K562 (cell line): ENCODE results near the gene TERB1. TPM values are rescaled to one million over a fixed set of nuclear protein-coding genes. Genes with fewer than 3 reads are reported as not detected.

ENCODE experiments used
- ID3 ChIP-seq, 2 experiments: fragments of 250-450 bp in 1 of 2; fragments of 450-650 bp in 1 of 2; sonication (Bioruptor Pico) in 1 of 2; IDR thresholded peaks; 2 replicates each; pipeline versions ENCODE4 v1.6.1 to v1.8.0; 2016 to 2021; ENCODE audit warnings: mild to moderate bottlenecking in 2 of 2, moderate library complexity in 2 of 2, missing compliant biosample characterization in 1 of 2, missing genetic modification characterization in 1 of 2
- MGA ChIP-seq: fragments of 450-650 bp; IDR thresholded peaks from 2 replicates; pipeline ENCODE4 v1.6.1; 2016; ENCODE audit warnings: mild to moderate bottlenecking, moderate library complexity
- ZHX1 ChIP-seq: fragments of 150-350 bp; conservative IDR thresholded peaks from 2 replicates; pipeline ENCODE4 v1.6.1; 2014; ENCODE audit warnings: low read length
- polyA plus RNA-seq, 8 experiments: library from polyadenylated mRNA; depleted of rRNA in 4 of 8; stranded (reverse) in 5 of 8; unstranded in 3 of 8; fragments of >200 nt; fragmentation: Nextera tagmentation in 2 of 8; fragmentation: Illumina TruSeq in 1 of 8; extraction: Ambion mirVana in 2 of 8; extraction: Trizol in 1 of 8; gene quantifications; 2 replicates each; pipeline versions ENCODE4 v1.2.1 to v1.2.3, GENCODE V29; 2011 to 2014; ENCODE audit warnings: inconsistent platforms in 1 of 8, missing spikeins in 1 of 8
- total RNA-seq, 7 experiments: library from RNA; depleted of rRNA in 6 of 7; stranded (reverse); fragments of >200 nt in 6 of 7; fragmentation: Illumina TruSeq in 2 of 7; extraction: Trizol in 2 of 7; gene quantifications; 2 replicates each; pipeline versions ENCODE4 v1.2.1 to v1.2.3, GENCODE V29; 2011 to 2021; ENCODE audit warnings: low replicate concordance in 1 of 7

The TERB1 gene
- total and polyA plus RNA-seq, 9 of the 15 experiments (the other 6 are each of a cell fraction or from before 2014, with no cell fraction given), result not detected

GRCh38 chr16:66752379-66752778 lies 49.0 kb downstream of the TERB1 start (continued):
- no peak for TF ChIP-seq ZHX1
- no peak for TF ChIP-seq MGA
- no peak for TF ChIP-seq ID3 (CRISPR knock-in tag; IDR thresholded peaks at IDR 0.05)
- no peak for TF ChIP-seq ID3 (tag; IDR thresholded peaks at IDR 0.05)
